HG02973 (cell line): ENCODE results near the gene SHLD1.
A peak's percentile ranks its signal among the peaks of the same experiment; 100 is the strongest.
"Not testable (repeated sequence)": the region's sequence is repeated elsewhere in the genome, so short reads cannot be mapped to it uniquely, and the experiment has no call there.

Source experiments
- ATAC-seq: cut with Tn5 transposase; IDR thresholded peaks from one replicate; pipeline ENCODE4 v1.9.1; 2021; ENCODE audit warnings: moderate library complexity; ENCODE audit not compliant: unreplicated experiment

The SHLD1 gene

DNA sequence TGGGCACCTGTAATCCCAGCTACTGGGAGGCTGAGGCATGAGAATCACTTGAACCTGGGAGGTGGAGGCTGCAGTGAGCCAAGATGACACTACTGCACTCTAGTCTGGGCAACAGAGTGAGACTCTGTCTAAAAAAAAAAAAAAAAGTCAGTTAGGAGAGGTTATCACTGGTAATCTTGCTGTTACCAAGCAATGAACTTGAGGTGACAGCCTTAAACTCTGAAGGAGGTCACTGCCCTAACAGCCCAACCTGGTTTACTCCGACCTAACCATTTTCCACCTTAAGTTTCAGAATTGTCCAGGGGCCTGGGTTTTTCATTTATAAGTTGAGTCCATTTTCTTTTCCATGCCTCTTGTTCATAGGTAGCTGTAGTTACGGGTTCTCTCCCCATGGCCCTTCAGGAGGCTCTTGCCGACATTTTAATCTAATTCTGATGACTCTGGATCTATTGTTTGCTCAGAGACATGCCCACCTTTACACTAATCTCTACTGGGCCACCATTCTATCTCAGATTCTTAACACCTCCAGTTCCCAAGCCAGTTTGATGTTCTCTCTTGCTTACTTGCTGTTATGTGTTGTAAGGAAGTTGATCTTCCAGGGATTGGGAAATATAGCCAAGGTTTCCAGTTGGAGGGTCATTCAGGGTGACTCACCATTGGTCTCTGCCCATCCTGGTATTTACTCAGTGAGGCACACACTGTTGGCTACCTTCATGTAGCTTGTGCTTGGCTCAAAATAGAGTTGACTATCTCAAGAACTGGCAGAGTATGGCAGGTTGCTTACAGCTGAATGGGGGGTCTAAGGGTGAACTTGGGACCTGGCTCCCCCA is 29.1 kb downstream of the SHLD1 start:
- ATAC-seq, result no peak

DNA sequence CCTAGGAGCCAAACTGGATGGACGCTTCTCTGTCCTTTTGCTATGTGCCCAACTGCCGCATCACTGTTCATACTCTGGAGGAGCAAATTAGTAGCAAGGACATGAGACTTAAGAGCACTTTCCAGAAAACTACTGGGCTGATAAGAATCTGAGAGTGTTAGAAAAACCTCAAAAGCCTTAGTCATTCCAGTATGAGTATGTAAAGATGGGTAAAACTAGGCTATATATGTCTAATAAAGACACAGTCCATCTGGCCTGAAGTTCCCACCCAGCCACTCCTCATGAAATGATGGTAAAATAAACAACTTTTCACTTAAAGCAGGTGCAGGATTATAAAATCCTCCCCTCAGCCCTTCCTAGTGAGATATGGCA is 30.6 kb downstream of the SHLD1 start:
- ATAC-seq, result no peak

DNA sequence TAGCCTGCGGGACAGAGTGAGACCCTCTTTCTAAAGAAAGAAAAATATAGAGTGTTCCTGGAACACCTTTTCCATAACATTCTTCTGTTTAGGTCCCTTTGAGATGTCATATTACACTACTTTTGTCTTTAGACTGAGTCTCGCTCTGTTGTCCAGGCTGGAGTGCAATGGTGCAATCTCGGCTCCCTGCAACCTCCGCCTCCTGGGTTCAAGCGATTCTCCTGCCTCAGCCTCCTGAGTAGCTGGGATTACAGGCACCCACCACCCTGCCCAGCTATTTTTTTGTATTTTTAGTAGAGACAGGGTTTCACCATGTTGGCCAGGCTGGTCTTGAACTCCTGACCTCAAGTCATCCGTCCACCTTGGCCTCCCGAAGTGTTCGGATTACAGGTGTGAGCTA is 31.2 kb downstream of the SHLD1 start:
- ATAC-seq, result not testable (repeated sequence)

DNA sequence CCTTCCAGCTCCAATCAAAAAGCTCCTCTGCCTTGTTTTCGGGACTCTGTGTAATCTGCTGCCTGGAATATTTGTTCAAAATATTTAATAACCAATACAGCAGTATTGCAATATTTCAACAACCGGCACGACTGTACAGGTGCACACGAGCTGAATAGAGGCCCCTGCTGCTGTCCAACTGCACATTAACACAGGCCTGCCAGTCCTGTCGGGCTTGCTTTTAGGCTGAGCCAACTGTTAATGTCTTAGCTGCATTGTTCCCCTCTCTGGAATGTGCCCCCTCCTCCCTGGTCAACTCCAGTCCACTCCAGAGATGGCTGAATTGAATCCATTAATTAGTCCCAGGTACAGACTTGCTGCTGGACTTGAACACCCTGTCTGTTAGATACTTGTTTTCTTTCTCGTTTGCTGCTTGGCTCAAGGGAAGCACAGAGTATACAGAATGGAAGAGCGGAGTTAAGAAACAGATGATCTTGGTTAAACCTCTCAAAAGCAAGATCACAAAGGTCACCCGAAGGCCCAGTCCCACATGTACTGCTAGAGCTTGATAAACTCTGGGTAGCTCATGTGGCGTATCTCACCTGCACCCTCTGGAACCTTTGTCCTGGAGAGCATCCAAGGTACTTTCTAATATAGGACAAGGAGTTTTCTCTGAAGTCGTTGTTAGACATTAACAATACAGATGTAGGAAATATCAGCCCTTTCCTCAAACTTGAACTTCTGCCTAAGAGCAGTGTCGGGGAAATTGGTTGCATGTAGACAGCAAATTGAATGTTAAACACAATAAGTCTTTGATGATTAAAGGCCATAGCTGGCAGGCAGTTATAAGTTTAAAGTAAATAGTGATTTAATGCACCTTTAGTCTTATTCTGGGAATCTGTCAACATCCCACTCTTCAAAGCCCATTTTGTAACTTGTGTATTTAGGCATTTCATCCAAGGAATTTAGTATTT is 31.9 kb downstream of the SHLD1 start:
- ATAC-seq, result no peak

DNA sequence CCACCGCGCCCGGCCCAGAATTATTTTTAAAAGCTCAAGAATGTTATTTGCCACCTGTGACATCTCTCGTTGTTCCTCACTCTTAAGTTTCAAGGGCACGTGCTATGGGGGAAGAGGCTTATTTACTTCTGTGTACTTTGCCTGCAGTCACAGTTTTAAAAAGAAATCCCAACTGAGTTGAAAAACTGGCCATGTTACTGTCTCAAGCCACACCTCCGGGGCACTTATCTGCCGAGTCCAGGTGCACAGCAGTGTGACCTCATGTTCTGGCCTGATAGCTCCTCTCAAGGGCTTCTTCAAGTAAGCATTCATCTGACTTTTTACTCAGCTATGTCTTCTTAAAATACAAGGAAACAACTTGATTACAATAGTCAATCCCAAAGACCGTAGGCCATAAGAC is 34.5 kb downstream of the SHLD1 start:
- no peak for ATAC-seq

DNA sequence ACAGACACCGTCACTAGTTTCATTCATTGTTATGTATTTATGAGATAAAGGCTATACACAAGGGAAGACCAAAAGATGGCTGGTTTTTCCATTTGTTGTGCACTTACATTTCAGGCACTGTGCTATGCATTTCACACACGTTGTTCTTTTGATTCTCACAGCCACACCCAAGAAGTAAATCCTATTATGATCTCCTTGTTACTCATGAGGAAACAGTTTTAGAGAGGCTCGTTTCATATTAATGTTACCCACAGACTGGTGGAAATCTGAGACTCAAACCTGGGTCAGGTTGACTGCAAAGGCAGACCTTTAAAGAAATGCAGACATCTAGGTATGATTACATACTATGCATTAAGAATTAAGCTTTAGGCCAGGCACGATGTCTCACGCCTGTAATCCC is 34.9 kb downstream of the SHLD1 start:
- no peak for ATAC-seq

DNA sequence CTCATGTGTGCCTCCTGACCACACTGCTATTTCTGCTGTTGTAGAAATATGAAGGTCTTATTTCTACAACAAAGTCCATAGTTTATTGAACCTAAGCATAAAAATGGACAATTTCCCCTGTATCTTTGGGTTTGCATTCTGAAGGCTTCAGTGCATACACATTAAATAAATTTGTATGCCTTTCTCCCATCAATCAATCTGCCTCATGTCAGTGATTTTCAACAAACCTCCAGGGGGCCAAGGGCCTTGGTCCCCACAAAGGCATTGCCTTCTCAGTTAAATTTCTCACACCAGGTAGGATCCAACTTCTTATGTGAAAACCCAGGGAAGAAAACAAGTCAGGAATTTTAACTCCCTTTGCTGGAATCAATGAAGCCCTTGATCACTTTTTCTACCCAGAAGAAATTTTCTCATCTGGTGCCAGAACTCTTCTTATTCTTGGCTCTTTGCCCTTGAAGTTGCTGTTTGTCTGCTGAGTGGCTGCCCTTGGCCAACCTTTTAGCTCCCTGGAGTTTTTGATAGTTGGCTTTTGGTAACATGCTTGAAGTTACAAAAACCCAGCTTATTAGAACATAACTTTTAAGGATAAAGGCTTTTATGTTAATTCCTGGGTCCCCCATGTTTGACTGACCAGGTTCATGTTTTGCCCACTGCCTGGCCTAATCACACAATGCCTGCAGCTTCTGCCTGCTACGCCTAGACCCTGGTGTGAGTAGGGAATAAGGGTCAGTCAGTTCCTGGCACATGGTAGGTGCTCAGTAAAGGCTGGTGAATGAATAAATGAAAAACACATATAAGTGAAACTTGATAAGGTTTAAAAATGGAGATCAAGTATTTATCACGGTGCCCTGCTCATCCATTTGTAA is 37.0 kb downstream of the SHLD1 start:
- ATAC-seq, result no peak

DNA sequence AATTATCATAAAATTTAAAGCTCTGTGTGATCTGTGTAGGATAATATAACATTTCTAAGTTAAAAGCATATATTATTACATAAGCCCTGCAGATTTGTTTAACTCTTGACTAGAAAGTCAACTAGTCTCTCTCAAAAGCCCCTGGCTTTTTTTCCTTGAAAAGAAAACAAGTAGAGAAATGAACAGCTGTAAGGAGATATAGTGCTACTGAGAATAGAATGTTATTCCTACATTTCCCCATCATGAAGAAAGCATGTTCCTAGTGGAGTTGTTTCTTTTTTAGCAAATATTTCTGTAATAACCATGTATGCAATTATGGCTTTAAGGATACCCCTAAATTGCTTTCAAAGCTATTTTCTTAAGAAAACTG is 37.6 kb downstream of the SHLD1 start:
- no peak for ATAC-seq

DNA sequence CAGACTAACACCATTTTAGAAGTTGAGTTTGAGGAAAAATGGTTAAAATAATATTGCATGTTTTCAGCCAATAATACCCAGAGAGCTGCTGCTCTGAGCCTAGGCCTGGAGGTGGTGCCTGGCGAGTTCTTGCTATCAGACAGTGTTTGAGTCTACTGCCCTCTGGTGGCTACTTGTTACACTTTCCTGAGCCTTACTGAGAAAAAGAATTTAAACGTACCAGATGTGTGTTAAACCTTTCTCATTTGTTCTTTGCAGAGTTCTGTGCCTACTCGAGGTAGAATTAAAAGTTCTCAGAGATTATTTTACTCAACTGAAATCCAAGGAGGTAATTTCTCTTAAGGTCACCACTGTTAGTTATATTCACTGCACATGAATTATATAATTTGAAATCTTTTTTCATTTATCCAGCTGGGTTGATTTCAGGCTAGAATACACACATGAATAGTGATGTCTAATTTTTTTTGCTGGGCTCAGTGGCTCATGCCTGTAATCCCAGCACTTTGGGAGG is 38.2 kb downstream of the SHLD1 start:
- ATAC-seq, result peak; percentile 74

DNA sequence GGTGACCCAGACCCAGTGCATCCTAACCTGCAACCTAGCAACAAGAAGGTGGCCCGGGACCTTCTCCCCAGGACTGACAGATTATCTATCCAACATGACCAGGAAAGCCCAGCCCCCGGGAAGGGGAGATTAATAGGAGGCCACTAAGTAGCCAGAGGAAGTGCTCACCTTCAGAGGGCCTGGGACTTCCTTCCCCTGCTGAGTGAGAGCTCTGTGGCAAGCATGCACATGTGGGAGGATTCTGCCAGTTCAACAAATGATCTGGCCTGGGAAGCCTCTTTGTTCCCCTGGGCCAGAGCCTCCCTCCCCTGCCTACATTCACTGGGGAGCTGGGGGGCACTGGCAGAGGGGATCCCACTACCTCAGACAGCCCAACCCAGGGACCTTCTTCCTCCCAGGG is 39.6 kb downstream of the SHLD1 start:
- ATAC-seq, result no peak

DNA sequence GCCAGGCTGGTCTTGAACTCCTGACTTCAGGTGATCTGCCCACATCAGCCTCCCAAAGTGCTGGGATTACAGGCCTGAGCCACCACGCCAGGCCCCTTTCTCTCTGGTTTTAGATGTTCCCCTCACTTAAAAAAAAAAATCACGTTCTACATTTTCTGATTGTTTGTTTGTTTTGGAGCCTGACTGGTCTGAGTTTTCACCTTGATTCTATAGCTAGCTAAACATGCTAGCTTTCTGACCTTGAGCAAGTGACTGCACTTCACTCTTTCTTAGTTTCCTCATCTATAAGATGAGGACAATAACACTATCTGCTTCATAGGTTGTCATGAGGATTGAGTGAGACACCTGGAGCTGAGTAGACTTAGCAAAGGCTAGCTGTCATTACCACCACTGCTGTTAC is 43.7 kb downstream of the SHLD1 start:
- no peak for ATAC-seq

DNA sequence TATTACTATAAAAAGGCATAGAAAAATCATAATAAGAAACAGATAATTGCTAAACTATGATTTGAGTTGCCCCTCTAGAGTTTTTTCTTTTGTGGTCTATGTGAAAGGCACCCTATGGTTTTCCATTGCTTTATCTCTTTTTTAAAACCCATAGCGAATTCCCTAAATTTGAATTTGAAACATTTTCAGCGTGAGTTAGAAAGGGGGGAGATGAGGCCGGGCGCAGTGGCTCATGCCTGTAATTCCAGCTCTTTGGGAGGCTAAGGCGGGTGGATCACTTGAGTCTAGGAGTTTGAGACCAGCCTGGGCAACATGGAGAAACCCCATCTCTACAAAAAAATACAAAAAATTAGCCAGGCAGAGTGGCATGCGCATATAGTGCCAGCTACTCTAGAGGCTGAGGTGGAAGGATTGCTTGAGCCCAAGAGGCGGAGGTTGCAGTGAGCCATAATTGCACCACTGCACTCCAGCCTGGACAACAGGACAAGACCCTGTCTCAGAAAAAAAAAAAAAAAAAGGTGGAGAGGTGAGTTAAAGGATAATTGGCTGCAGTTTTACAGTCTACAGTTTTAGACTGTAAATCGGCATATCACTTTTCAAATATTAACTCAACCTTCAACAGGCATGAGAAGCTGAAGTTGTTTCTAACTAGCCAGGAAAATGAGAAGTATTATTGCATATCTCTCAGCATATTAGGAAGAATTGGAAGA is 46.3 kb downstream of the SHLD1 start:
- ATAC-seq, result no peak

DNA sequence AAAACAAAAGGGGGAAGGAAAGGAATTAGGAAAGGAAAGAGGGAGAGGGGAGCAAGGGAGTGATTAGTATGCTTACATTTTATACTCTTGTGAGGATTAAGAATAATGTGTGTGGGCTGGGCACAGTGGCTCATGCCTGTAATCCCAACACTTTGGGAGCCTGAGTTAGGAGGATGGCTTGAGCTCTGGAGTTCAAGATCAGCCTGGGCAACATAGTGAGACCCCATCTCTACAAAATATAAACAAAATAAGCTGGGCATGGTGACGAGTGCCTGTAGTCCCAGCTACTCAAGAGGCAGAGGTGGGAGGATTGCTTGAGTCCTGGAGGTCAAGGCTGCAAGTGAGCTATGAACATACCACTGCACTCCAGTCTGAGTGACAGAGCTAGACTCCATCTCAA is 47.0 kb downstream of the SHLD1 start:
- no peak for ATAC-seq

DNA sequence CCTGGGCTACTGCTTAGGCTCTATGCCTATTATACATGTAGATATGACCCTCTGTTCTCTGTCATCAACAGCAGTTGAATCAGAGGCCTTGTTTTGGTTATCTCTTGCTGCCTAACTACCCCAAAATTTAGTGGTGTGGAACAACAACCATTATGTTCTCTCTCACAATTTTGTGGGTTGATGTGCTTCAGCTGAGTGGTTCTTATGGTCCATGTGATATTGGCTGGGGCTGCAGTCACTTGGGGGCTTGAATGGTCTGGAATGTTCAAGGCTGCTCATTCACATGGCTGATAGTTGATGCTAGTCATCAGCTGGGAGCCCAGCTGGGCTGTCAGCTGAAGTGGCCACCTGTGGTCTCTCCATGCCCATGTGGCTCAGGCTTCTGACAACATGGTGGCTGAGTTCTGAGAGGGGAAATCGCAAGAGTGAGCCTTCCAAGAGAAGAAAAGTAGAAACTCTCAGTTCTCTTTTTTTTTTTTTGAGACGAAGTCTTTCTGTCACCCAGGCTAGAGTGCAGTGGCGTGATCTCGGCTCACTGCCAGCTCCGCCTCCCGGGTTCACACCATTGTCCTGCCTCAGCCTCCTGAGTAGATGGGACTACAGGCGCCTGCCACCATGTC is 47.8 kb downstream of the SHLD1 start:
- ATAC-seq, result peak; percentile 94

DNA sequence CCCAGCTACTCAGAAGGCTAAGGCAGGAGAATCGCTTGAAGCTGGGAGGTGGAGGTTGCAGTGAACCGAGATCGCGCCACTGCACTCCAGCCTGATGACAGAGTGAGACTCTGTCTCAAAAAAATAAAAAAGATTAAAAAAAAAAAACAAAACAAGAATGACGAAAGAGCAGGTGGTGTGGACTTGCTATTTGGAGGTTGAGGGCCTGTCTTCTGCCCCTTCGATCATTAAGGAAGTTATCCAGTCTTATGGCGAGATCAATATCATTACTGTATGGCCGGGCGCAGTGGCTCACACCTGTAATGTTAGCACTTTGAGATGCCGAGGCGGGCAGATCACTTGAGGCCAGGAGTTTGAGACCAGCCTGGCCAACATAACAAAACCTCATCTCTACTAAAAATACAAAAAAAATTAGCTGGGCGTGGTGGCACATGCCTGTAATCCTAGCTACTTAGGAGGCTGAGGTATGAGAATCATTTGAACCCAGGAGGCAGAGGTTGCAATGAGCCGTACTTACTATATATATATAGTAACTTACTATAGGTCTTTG is 53.6 kb downstream of the SHLD1 start:
- not testable (repeated sequence) for ATAC-seq

DNA sequence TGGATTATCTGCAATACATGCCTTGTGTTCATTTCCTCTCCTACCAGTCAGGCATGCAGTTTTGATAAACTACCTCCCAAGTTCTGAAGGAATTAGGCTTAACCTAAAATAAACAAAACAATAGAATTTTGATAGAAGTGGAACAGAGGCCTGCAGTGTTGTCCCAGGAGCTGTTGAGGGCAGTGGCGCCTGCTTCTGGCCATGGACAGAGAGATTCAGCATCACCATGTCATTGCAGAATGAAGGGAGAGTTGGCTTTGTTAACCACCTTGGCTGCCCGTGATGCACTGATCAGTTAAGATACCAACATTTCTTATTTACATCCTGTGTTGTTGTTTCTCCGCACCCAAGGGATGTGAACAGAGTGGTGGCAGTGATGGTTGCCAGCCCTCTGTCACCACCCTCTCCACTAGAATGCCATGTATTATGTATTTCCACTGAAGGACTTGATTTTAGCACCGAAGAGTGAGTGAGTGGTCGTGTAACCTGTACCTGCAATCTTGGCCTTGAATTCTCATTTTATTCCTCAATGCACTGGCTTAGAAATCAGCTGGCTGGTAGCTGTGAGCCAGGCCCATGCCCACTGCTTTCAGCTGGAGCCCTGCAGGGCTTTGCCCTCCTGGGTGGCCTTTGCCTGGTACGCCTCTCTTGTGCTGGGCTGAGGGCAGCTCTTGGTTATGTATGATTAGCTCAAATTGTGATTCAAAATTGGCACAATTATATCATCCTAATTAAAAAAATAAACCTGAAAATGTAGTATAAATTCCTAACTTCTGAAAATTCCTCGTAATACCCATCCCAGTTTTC is 56.5 kb downstream of the SHLD1 start:
- ATAC-seq, result no peak

DNA sequence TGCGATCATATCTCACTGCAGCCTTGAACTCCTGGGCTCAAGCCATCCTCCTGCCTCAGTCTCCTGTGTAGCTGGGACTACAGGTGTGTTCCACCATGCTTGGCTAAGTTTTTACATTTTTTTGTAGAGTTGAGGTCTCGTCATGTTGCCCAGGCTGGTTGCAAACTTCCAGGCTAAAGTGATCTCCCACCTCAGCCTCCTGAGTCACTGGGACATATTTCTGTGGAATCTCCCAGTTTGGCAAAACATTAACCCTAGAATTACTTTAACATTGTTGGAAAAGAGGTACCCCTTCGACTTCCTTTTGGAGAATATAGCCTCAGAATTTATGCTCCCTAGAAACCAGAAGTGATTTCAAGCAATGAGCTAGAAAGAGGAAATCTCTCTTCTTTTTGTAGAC is 57.2 kb downstream of the SHLD1 start:
- ATAC-seq, result no peak

DNA sequence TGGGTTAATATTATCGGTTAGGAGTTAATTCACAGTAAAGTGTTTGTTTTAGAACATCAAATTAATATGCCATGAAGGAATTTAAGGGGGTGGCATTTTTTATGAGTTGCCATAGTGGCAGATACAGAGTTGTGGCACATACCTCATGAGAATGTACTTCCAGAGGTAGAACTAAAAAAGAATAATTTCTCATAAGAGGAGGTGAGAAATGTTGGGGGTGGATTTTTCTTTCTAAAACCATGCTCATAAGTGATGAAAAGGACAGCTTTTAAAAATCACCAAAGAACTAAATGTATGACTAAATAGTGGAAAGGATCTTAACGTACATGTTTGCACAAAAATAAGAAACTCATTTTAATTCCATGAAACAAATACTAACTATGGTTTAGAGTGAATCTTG is 58.7 kb downstream of the SHLD1 start:
- ATAC-seq, result no peak

DNA sequence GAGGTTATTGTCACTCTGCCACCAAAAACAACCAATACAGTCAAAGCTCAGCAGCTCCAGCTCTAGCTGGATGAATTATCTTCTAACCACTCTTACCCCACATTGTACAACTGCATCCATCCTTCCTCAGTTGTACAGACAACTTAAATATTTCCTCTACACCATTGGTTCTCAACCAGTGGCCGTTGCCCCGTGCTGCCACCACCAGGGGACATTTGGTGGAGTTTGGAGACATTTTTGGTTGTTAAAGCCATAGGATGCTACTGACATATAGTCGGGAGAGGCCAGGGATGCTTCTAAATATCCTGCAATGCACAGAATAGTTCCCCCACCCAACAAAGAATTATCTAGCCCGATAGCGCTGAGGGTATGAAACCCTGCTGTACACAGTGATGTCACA is 59.3 kb downstream of the SHLD1 start:
- no peak for ATAC-seq
